RWPE2 (cell line): ENCODE measurements around the gene LCMT1.
A peak's percentile ranks its signal among the peaks of the same experiment; 100 is the strongest.

ENCODE experiments used
- ATAC-seq: fragments of 200-7000 bp; cut with Tn5 transposase; 3 replicates; pipeline ENCODE4 v1.9.1; 2021; ENCODE audit warnings: low read depth
- DNase-seq: peaks from one replicate; pipeline ENCODE4 v3.0.0-alpha.2; 2020; ENCODE audit warnings: low spot score
- H3K27ac ChIP-seq: fragments of 450-650 bp; 2 replicates; pipeline ENCODE4 v1.5.1; 2017; ENCODE audit warnings: mild to moderate bottlenecking; ENCODE audit not compliant: poor library complexity, severe bottlenecking
- H3K27me3 ChIP-seq: fragments of 250-450 bp; sonication (Bioruptor Pico); 2 replicates; pipeline ENCODE4 v1.5.1; 2021; ENCODE audit warnings: mild to moderate bottlenecking, moderate library complexity; ENCODE audit not compliant: insufficient read depth, poor library complexity, severe bottlenecking
- H3K36me3 ChIP-seq: fragments of 250-450 bp; sonication (Bioruptor Pico); 2 replicates; pipeline ENCODE4 v1.5.1; 2020; ENCODE audit warnings: low read depth, mild to moderate bottlenecking, moderate library complexity
- H3K4me1 ChIP-seq: fragments of 250-450 bp; sonication (Bioruptor Pico); 2 replicates; pipeline ENCODE4 v1.5.1; 2021; ENCODE audit warnings: mild to moderate bottlenecking, moderate library complexity; ENCODE audit not compliant: insufficient read depth, poor library complexity, severe bottlenecking
- H3K4me3 ChIP-seq: fragments of 250-450 bp; sonication (Bioruptor Pico); 2 replicates; pipeline ENCODE4 v1.5.1; 2021; ENCODE audit warnings: mild to moderate bottlenecking, moderate library complexity; ENCODE audit not compliant: severe bottlenecking
- H3K9me3 ChIP-seq: fragments of 250-450 bp; sonication (Bioruptor Pico); 2 replicates; pipeline ENCODE4 v1.5.1; 2021; ENCODE audit warnings: mild to moderate bottlenecking, moderate library complexity; ENCODE audit not compliant: severe bottlenecking
- TF ChIP-seq, protein P1 (sequence below): fragments of 450-650 bp; IDR thresholded peaks from one replicate; pipeline ENCODE4 v1.5.1; 2017; ENCODE audit warnings: mild to moderate bottlenecking, moderate library complexity; ENCODE audit not compliant: poor library complexity, severe bottlenecking

Gene LCMT1

GRCh38 chr16:25065899-25066298 is 45.6 kb upstream of the LCMT1 start:
- Histone ChIP-seq H3K27me3 (no peaks in the 10 kb centered on the region), H3K4me3 (no peak overlapping the region), H3K4me1 (no peaks in the 10 kb centered on the region), H3K36me3 (no peaks in the 10 kb centered on the region), H3K9me3 (no peaks in the 10 kb centered on the region), H3K27ac (no peak overlapping the region)
- TF ChIP-seq, protein P1, sequence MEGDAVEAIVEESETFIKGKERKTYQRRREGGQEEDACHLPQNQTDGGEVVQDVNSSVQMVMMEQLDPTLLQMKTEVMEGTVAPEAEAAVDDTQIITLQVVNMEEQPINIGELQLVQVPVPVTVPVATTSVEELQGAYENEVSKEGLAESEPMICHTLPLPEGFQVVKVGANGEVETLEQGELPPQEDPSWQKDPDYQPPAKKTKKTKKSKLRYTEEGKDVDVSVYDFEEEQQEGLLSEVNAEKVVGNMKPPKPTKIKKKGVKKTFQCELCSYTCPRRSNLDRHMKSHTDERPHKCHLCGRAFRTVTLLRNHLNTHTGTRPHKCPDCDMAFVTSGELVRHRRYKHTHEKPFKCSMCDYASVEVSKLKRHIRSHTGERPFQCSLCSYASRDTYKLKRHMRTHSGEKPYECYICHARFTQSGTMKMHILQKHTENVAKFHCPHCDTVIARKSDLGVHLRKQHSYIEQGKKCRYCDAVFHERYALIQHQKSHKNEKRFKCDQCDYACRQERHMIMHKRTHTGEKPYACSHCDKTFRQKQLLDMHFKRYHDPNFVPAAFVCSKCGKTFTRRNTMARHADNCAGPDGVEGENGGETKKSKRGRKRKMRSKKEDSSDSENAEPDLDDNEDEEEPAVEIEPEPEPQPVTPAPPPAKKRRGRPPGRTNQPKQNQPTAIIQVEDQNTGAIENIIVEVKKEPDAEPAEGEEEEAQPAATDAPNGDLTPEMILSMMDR, result no peak
- no peak for DNase-seq
- no peak for ATAC-seq

GRCh38 chr16:25066426-25066746 is 45.2 kb upstream of the LCMT1 start:
- H3K4me1 ChIP-seq, result no peaks in the 10 kb centered on the region
- no peaks in the 10 kb centered on the region for H3K27me3 ChIP-seq
- TF ChIP-seq, protein P1, result no peak
- no peak for DNase-seq
- H3K4me3 ChIP-seq, result peak overlapping the region; percentile 57
- H3K9me3 ChIP-seq, result no peaks in the 10 kb centered on the region
- no peak for ATAC-seq
- no peaks in the 10 kb centered on the region for H3K36me3 ChIP-seq
- no peak overlapping the region for H3K27ac ChIP-seq

DNA sequence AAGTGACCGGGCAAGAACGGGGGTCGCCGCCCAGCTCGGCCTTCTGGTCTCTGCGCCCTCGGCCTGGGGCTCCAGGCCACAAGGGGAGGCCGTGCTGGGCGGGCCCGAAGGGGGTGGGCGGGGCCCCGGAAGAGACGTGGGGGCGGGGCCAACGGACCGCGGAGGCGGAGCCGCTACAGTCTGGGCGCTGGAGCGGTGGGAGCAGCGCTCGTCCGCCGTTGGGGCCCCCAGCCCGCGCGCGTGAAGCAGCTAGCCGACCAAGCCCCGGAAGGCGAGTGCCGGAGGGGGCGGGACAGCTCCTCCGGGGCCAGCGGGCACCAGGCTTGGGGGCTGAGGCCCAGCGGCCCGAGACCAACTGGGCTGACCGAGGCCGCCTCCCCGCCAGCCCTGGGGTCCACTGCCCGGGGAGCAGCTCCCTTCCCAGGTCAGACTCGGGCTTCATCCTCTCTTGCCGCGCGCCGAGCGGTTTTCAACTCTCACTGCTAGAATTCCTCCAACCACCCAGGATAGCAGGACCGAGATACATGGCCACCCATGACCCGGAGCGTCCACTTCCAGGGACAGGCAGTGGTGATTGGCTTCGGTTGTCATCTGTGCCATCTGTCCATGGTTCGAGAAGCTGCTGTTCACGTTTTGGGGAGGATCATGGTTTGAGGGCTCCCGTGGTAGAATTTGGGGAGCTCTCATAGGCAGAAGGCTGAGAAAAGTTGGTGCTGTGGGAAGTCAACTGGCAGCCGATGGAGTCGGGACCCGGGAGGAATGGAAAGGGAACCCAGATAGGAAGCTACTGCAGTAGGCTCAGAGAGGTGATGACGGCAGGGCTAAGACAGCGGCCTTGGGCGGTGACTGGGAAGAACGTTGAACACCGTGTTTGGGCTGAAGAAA is 44.6 kb upstream of the LCMT1 start:
- H3K4me3 ChIP-seq, result peak overlapping the region; percentile 57
- TF ChIP-seq, protein P1, result no peak
- H3K27me3 ChIP-seq, result no peaks in the 10 kb centered on the region
- no peaks in the 10 kb centered on the region for H3K4me1 ChIP-seq
- no peak for DNase-seq
- no peak overlapping the region for H3K27ac ChIP-seq
- H3K9me3 ChIP-seq, result no peaks in the 10 kb centered on the region
- peak; percentile 92 for ATAC-seq
- no peaks in the 10 kb centered on the region for H3K36me3 ChIP-seq

DNA sequence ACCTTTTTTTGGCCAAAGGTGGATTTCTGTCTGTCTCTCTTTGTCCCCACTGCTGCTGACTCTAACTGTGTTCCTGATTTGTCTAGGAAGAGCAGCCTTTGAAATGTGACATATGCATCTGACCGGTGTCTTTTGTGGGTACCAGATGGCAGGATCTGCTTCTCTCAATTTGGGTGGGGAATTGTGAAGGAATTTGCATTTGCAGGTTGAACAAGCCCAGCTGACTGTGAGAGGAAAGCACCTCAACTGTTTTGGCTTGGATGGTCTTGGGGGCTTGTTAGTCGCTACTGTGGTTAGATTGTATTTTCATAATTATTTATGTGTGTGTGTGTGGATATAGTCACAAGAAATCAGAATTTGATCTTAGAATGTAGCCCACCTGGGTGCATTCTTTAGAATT is 37.7 kb upstream of the LCMT1 start:
- no peaks in the 10 kb centered on the region for H3K9me3 ChIP-seq
- TF ChIP-seq, protein P1, result no peak

GRCh38 chr16:25078386-25078978 is 33.1 kb upstream of the LCMT1 start:
- no peaks in the 10 kb centered on the region for H3K9me3 ChIP-seq
- TF ChIP-seq, protein P1, result no peak
- H3K27ac ChIP-seq, result no peak overlapping the region
- no peak overlapping the region for H3K4me3 ChIP-seq
- no peaks in the 10 kb centered on the region for H3K27me3 ChIP-seq
- H3K4me1 ChIP-seq, result no peaks in the 10 kb centered on the region
- ATAC-seq (no peak), DNase-seq (no peak)
- H3K36me3 ChIP-seq, result no peaks in the 10 kb centered on the region

More for the DNA sequence above, 37.7 kb upstream of the LCMT1 start:
- no peak overlapping the region for H3K4me3 ChIP-seq
- H3K4me1 ChIP-seq, result no peaks in the 10 kb centered on the region
- no peaks in the 10 kb centered on the region for H3K27me3 ChIP-seq
- DNase-seq (no peak), ATAC-seq (no peak)
- no peaks in the 10 kb centered on the region for H3K36me3 ChIP-seq
- no peak overlapping the region for H3K27ac ChIP-seq
